GM12878 (cell line): ENCODE results near the gene DNAH11. TPM values are rescaled to one million over a fixed set of nuclear protein-coding genes. Genes with fewer than 3 reads are reported as not detected.

Experiments
- ATAC-seq: fragments of 200-7000 bp; cut with Tn5 transposase; 3 replicates; pipeline ENCODE4 v1.9.1; 2020; ENCODE audit warnings: mild to moderate bottlenecking, moderate library complexity
- BruUV-seq: library from RNA; stranded (reverse); fragments of 400-500 nt; replicated peaks from 2 replicates; lab custom pipeline; 2021; lab: Mats Ljungman, UMichigan
- CTCF ChIA-PET: fragments of 300-600 bp; sonication (Branson Sonifier 250); formaldehyde crosslinking; extraction: SDS; loops from one replicate; lab custom pipeline; 2021; ENCODE audit warnings: inconsistent platforms; lab: Yijun Ruan, JAX
- POLR2A ChIA-PET: fragments of 350-600 bp; formaldehyde crosslinking; extraction: SDS; loops from one replicate; lab custom pipeline; 2021; ENCODE audit warnings: inconsistent platforms; lab: Charles Lee
- RAD21 ChIA-PET: fragments of 300-600 bp; sonication (Branson Sonifier 250); formaldehyde crosslinking; loops from one replicate; lab custom pipeline; 2023; ENCODE audit warnings: antibody characterized with exemption; ENCODE audit not compliant: unreplicated experiment; lab: Charles Lee
- SMC1A ChIA-PET: fragments of 300-600 bp; sonication (Branson Sonifier 250); formaldehyde crosslinking; loops from one replicate; lab custom pipeline; 2023; ENCODE audit not compliant: unreplicated experiment, uncharacterized antibody; lab: Charles Lee
- DNase-seq: peaks from one replicate; pipeline ENCODE4 v3.0.0-alpha.2; 2011; ENCODE audit warnings: low read depth, low spot score
- FAIRE-seq: peaks from 3 replicates; lab custom pipeline; 2011; peaks lifted over from hg19 to GRCh38; lab: Jason Lieb, UNC
- H2AFZ ChIP-seq: 2 replicates; pipeline ENCODE4 v1.6.0; 2011; ENCODE audit warnings: low read depth, low read length, control low read depth; ENCODE audit not compliant: control insufficient read depth
- H3K27ac ChIP-seq: 2 replicates; pipeline ENCODE4 v1.5.1; 2011; ENCODE audit warnings: control low read depth; ENCODE audit not compliant: control insufficient read depth, insufficient read depth
- H3K27me3 ChIP-seq, 2 experiments: replicated peaks in 1 of 2; 2 replicates each; pipeline versions ENCODE4 v1.6.0 to v1.6.1; 2011; ENCODE audit warnings: low read length in 1 of 2; ENCODE audit not compliant: control insufficient read depth in 2 of 2, insufficient read depth in 2 of 2
- H3K36me3 ChIP-seq, 2 experiments: 2 replicates each; pipeline ENCODE4 v1.5.1; 2011; ENCODE audit warnings: low read length in 1 of 2; ENCODE audit not compliant: control insufficient read depth in 2 of 2, insufficient read depth in 2 of 2
- H3K4me1 ChIP-seq: 2 replicates; pipeline ENCODE4 v1.6.1; 2011; ENCODE audit warnings: mild to moderate bottlenecking, low read length, moderate library complexity, mixed read lengths; ENCODE audit not compliant: control insufficient read depth, insufficient read depth
- H3K4me2 ChIP-seq: 2 replicates; pipeline ENCODE4 v1.6.0; 2011; ENCODE audit warnings: control low read depth; ENCODE audit not compliant: control insufficient read depth, insufficient read depth
- H3K4me3 ChIP-seq: fragments of 200-600 bp; sonication (generic); 2 replicates; pipeline ENCODE4 v1.5.1; 2016
- H3K79me2 ChIP-seq: 2 replicates; pipeline ENCODE4 v1.6.0; 2011; ENCODE audit warnings: low read length; ENCODE audit not compliant: control insufficient read depth, insufficient read depth
- H3K9ac ChIP-seq: 2 replicates; pipeline ENCODE4 v1.8.0; 2011; ENCODE audit warnings: low read length, control low read depth, mixed read lengths; ENCODE audit not compliant: control insufficient read depth, insufficient read depth
- H3K9me3 ChIP-seq: replicated peaks from 3 replicates; pipeline ENCODE4 v1.5.1; 2011; ENCODE audit warnings: mild to moderate bottlenecking, low read length; ENCODE audit not compliant: control insufficient read depth, insufficient read depth
- H4K20me1 ChIP-seq: 2 replicates; pipeline ENCODE4 v1.6.0; 2011; ENCODE audit not compliant: control insufficient read depth, insufficient read depth
- BHLHE40 ChIP-seq, 2 experiments: fragments of 450-650 bp in 1 of 2; IDR thresholded peaks; 2 replicates each; pipeline ENCODE4 v1.6.1; 2011 to 2017; ENCODE audit warnings: low read depth in 2 of 2, borderline replicate concordance in 1 of 2, improper control_type of control experiment in 1 of 2, low read length in 1 of 2, mild to moderate bottlenecking in 1 of 2
- CBX3 ChIP-seq: fragments of 200-600 bp; sonication (generic); IDR thresholded peaks from 2 replicates; pipeline ENCODE4 v1.6.1; 2016; ENCODE audit warnings: low read depth, borderline replicate concordance
- CHD4 ChIP-seq: fragments of 200-600 bp; sonication (generic); IDR thresholded peaks from 2 replicates; pipeline ENCODE4 v1.6.1; 2016; ENCODE audit warnings: mild to moderate bottlenecking
- CREM ChIP-seq: IDR thresholded peaks from 2 replicates; pipeline ENCODE4 v1.6.1; 2014; ENCODE audit warnings: antibody characterized with exemption, low read depth
- EP300 ChIP-seq, 2 experiments: fragments of 150-350 bp in 1 of 2; IDR thresholded peaks; 2 replicates each; pipeline ENCODE4 v1.6.1; 2011 to 2012; ENCODE audit warnings: low read depth in 2 of 2, low read length in 2 of 2, borderline replicate concordance in 1 of 2, improper control_type of control experiment in 1 of 2, inconsistent platforms in 1 of 2; ENCODE audit not compliant: control insufficient read depth in 1 of 2
- FOXM1 ChIP-seq: IDR thresholded peaks from 2 replicates; pipeline ENCODE4 v1.6.1; 2012; ENCODE audit warnings: low read depth, mild to moderate bottlenecking, inconsistent platforms, low read length, moderate library complexity
- HDAC6 ChIP-seq: fragments of 200-600 bp; sonication (generic); IDR thresholded peaks from one replicate; pipeline ENCODE4 v1.8.0; 2017; ENCODE audit warnings: antibody characterized with exemption; ENCODE audit not compliant: unreplicated experiment
- NBN ChIP-seq: fragments of 450-650 bp; IDR thresholded peaks from 2 replicates; pipeline ENCODE4 v1.6.1; 2016
- PAX8 ChIP-seq: fragments of 450-650 bp; IDR thresholded peaks from 2 replicates; pipeline ENCODE4 v1.6.1; 2017; ENCODE audit warnings: mild to moderate bottlenecking, moderate library complexity
- POLR2A ChIP-seq: IDR thresholded peaks from 2 replicates; pipeline ENCODE4 v1.6.1; 2011; ENCODE audit warnings: low read depth, mild to moderate bottlenecking, low read length
- POLR2AphosphoS2 ChIP-seq: IDR thresholded peaks from 2 replicates; pipeline ENCODE4 v1.6.1; 2011; ENCODE audit warnings: low read depth, mild to moderate bottlenecking, low read length, improper control_type of control experiment, moderate library complexity
- RAD21 ChIP-seq: IDR thresholded peaks from 2 replicates; pipeline ENCODE4 v1.6.1; 2011; ENCODE audit warnings: mild to moderate bottlenecking, low read depth, low read length, moderate library complexity; ENCODE audit not compliant: insufficient read depth
- RAD51 ChIP-seq: fragments of 450-650 bp; IDR thresholded peaks from 2 replicates; pipeline ENCODE4 v1.6.1; 2016; ENCODE audit warnings: moderate library complexity, mild to moderate bottlenecking, inconsistent platforms
- SIN3A ChIP-seq: IDR thresholded peaks from 2 replicates; pipeline ENCODE4 v1.6.1; 2012; ENCODE audit warnings: low read depth, low read length, improper control_type of control experiment
- SP1 ChIP-seq: IDR thresholded peaks from one replicate; pipeline ENCODE4 v1.6.1; 2011; ENCODE audit warnings: low read depth, low read length
- SPI1 ChIP-seq: IDR thresholded peaks from 2 replicates; pipeline ENCODE4 v1.6.1; 2011; ENCODE audit warnings: low read depth, mild to moderate bottlenecking, low read length, moderate library complexity, borderline replicate concordance; ENCODE audit not compliant: insufficient read depth
- STAT1 ChIP-seq: fragments of 450-650 bp; conservative IDR thresholded peaks from 2 replicates; pipeline ENCODE4 v1.6.1; 2014; ENCODE audit warnings: antibody characterized with exemption, mild to moderate bottlenecking
- SUZ12 ChIP-seq: fragments of 200-600 bp; sonication (generic); IDR thresholded peaks from one replicate; pipeline ENCODE4 v1.6.1; 2018; ENCODE audit warnings: antibody characterized with exemption, mild to moderate bottlenecking; ENCODE audit not compliant: unreplicated experiment
- ZNF207 ChIP-seq: fragments of 450-650 bp; IDR thresholded peaks from 2 replicates; pipeline ENCODE4 v1.6.1; 2014; ENCODE audit warnings: antibody characterized with exemption, mild to moderate bottlenecking, borderline replicate concordance
- WGBS: methylation state at CpG from one replicate; pipeline ENCODE4 v1.1.6; 2016; ENCODE audit warnings: low lambda C conversion rate; ENCODE audit not compliant: insufficient replicate concordance, insufficient coverage; ENCODE audit errors: missing lambda C conversion rate; 5-methylcytosine and 5-hydroxymethylcytosine counted together
- in situ Hi-C: fragments of 300-500 bp; cut with MboI; formaldehyde crosslinking; loops from 9 replicates; pipeline ENCODE4 v1.14.3; 2018; ENCODE audit warnings: mixed read lengths
- intact Hi-C: fragments of 100-400 bp; cut with micrococcal nuclease; formaldehyde crosslinking; loops from one replicate; pipeline ENCODE4 v1.14.2; 2022; ENCODE audit not compliant: unreplicated experiment
- polyA plus RNA-seq, 11 experiments: library from polyadenylated mRNA; depleted of rRNA in 4 of 11; unstranded in 6 of 11; stranded (reverse) in 5 of 11; fragments of >200 nt; fragmentation: Nextera tagmentation in 4 of 11; fragmentation: Illumina TruSeq in 1 of 11; extraction: Ambion mirVana in 4 of 11; extraction: Trizol in 1 of 11; gene quantifications; 1 replicate in 1 of 11; 2 replicates in 10 of 11; pipeline versions ENCODE4 v1.2.1 to v1.2.3, GENCODE V29; 2011 to 2016; ENCODE audit warnings: inconsistent platforms in 2 of 11, missing spikeins in 2 of 11, low read depth in 1 of 11
- total RNA-seq, 4 experiments: library from RNA; depleted of rRNA in 3 of 4; stranded (reverse); fragments of >200 nt in 3 of 4; fragmentation: Illumina TruSeq in 1 of 4; extraction: Trizol in 1 of 4; gene quantifications; 2 replicates each; pipeline versions ENCODE4 v1.2.1 to v1.2.3, GENCODE V29; 2013 to 2021
- TF ChIP-seq, protein P1 (sequence below): fragments of 450-650 bp; conservative IDR thresholded peaks from 2 replicates; pipeline ENCODE4 v1.6.1; 2017; ENCODE audit warnings: mild to moderate bottlenecking, moderate library complexity

DNAH11 gene
- total and polyA plus RNA-seq, 10 of the 15 experiments (the other 5 are each of a cell fraction or from before 2014, with no cell fraction given) = 0.03 to 0.56 (median 0.10) TPM

DNA sequence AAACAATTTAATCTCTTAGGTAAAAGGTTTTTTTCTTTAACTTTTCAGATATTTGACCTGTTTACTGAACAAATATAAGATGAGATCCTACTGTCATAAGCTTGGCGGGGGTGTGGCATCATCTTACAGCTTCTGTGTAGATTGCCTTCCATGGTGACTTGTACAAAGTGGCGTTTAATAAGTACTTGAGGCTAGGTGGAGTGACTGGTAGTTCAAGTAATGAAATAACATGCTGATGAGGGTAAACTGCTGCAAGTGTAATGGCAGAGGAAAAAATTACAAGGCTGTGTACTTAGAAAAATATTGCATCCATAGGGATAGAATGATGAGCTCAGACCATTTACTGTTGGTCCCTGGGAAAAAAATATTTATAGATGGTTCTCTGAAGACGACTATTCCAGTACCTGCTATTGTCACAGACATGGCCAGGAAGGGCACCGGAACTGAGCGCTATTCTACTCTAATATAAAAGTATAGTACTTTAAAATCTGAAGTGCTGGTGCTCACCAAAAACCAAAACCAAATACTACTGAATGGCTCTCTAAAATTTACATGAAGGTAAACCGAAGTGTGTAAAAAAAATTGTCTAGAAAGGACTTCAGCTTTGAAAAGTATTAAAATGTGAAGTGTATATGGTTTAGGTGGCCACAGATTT lies 42.4 kb downstream of the DNAH11 start (continued):
- TF ChIP-seq BHLHE40 (IDR thresholded peaks at IDR 0.05; ENCODE audit: borderline replicate concordance in 1 of 2, low read depth in 2 of 2, low read length in 1 of 2) (no peak), RAD21 (no peak)

DNA sequence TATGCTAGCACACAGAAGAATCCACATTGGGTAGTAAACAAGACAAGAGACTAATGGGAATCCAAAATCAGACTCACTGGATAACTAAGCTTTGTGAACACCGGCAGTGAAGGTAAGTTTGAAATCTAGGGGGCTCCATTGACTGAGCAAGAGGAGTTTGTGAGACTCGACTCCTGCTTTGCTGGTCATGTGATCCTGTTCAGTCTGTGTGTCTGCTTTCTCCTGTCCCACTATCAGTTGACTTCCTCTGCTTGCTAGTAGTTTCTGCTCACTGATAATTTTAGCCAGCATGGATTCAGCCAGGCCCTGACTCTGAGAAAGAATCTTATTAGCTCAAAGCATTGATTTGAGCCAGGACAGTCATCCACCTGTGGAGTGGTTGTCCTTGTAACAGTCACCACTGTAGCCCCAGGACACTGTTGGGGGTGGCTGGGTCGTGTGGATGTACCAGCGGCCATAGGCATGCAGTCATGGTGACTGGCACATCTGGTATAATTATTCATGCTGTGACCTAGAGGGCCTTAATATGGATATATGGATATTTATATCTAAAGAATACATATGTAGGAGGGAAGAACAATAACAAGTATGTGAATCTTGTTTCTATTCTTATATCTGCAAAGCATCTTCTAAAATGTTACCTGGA lies 44.4 kb downstream of the DNAH11 start:
- no peaks in the 10 kb centered on the region for H3K36me3 ChIP-seq
- DNase-seq = no peak
- TF ChIP-seq CREM (no peak), CHD4 (no peak), SIN3A (no peak), POLR2AphosphoS2 (no peak), STAT1 (no peak), NBN (no peak), RAD51 (no peak), EP300 (IDR thresholded peaks at IDR 0.05; ENCODE audit: borderline replicate concordance in 1 of 2, control insufficient read depth in 1 of 2, low read depth in 2 of 2, low read length in 2 of 2) (no peak), SUZ12 (no peak), CBX3 (no peak), FOXM1 (no peak), ZNF207 (no peak), SPI1 (no peak), HDAC6 (no peak), SP1 (no peak), PAX8 (no peak), POLR2A (no peak)
- TF ChIP-seq, protein P1, sequence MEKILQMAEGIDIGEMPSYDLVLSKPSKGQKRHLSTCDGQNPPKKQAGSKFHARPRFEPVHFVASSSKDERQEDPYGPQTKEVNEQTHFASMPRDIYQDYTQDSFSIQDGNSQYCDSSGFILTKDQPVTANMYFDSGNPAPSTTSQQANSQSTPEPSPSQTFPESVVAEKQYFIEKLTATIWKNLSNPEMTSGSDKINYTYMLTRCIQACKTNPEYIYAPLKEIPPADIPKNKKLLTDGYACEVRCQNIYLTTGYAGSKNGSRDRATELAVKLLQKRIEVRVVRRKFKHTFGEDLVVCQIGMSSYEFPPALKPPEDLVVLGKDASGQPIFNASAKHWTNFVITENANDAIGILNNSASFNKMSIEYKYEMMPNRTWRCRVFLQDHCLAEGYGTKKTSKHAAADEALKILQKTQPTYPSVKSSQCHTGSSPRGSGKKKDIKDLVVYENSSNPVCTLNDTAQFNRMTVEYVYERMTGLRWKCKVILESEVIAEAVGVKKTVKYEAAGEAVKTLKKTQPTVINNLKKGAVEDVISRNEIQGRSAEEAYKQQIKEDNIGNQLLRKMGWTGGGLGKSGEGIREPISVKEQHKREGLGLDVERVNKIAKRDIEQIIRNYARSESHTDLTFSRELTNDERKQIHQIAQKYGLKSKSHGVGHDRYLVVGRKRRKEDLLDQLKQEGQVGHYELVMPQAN = no peak
- FAIRE-seq = no peak
- BruUV-seq = no TSS peak
- intact Hi-C loops (loop anchor here (10.0 kb wide), 1 partner anchor 178 kb away; no protein-coding TSS in a partner anchor), in situ Hi-C loops (no loop called here)
- no peaks in the 10 kb centered on the region for H3K79me2 ChIP-seq
- no peak overlapping the region for H3K4me3 ChIP-seq
- no peaks in the 10 kb centered on the region for H4K20me1 ChIP-seq
- RAD21 ChIA-PET = interaction anchor here (0.7 to 1.6 kb wide), 3 partner anchors 12 to 331 kb away, joined by 3 read pairs; no protein-coding TSS in a partner anchor
- 14% methylated on average over 4 of the region's 4 CpGs for WGBS
- no peak overlapping the region for H3K27ac ChIP-seq
- H3K9me3 ChIP-seq = no peaks in the 10 kb centered on the region; the same call in 2 of the 3 replicates
- H3K4me2 ChIP-seq = no peak overlapping the region
- no peak for ATAC-seq
- H2AFZ ChIP-seq = no peak overlapping the region
- no peaks in the 10 kb centered on the region for H3K4me1 ChIP-seq
- H3K27me3 ChIP-seq = no peaks in the 10 kb centered on the region
- SMC1A ChIA-PET = interaction anchor here (0.8 to 2.1 kb wide), 8 partner anchors 14 to 516 kb away, joined by 3 to 8 read pairs (median 3); no protein-coding TSS in a partner anchor
- CTCF ChIA-PET = interaction anchor here (0.7 to 2.2 kb wide), 5 partner anchors 17 to 335 kb away, joined by 3 to 7 read pairs (median 4); no protein-coding TSS in a partner anchor
- POLR2A ChIA-PET = no interaction called here
- no peak overlapping the region for H3K9ac ChIP-seq
